HepG2 (cell line): ENCODE measurements around the gene CYSTM1. TPM values are rescaled to one million over a fixed set of nuclear protein-coding genes. Genes with fewer than 3 reads are reported as not detected.

Source experiments
- ATAC-seq: fragments of 200-7000 bp; cut with Tn5 transposase; 3 replicates; pipeline ENCODE4 v1.9.1; 2020; ENCODE audit warnings: mild to moderate bottlenecking, moderate library complexity
- BruUV-seq: library from RNA; stranded (reverse); fragments of 400-500 nt; replicated peaks from 2 replicates; lab custom pipeline; 2021; lab: Mats Ljungman, UMichigan
- CTCF ChIA-PET: fragments of 300-600 bp; formaldehyde crosslinking; extraction: SDS; loops from one replicate; lab custom pipeline; 2021; ENCODE audit warnings: low total read pairs, inconsistent platforms, low intra/inter-chr PET ratio; lab: Yijun Ruan, JAX
- POLR2A ChIA-PET: fragments of 350-600 bp; sonication (Branson Sonifier 250); formaldehyde crosslinking; loops from one replicate; lab custom pipeline; 2020; ENCODE audit warnings: antibody characterized with exemption, inconsistent platforms; lab: Yijun Ruan, JAX
- DNase-seq: peaks from one replicate; pipeline ENCODE4 v3.0.0-alpha.2; 2015; ENCODE audit warnings: low spot score
- FAIRE-seq: peaks from 3 replicates; lab custom pipeline; 2011; peaks lifted over from hg19 to GRCh38; lab: Jason Lieb, UNC
- H2AFZ ChIP-seq: one replicate; pipeline ENCODE4 v1.6.1; 2011; ENCODE audit warnings: low read length, inconsistent platforms
- H3K27ac ChIP-seq: fragments of 300-600 bp; 3 replicates; pipeline ENCODE4 v1.8.0; 2011; ENCODE audit warnings: mixed run types, mild to moderate bottlenecking, mixed read lengths, low read length, inconsistent platforms; ENCODE audit not compliant: insufficient read depth; ENCODE audit errors: extremely low read length
- H3K27me3 ChIP-seq, 2 experiments: fragments of 200-600 bp in 1 of 2; 2 replicates in 1 of 2; 3 replicates in 1 of 2; pipeline versions ENCODE4 v1.6.0 to v1.8.0; 2011; ENCODE audit warnings: low read length in 2 of 2, mild to moderate bottlenecking in 2 of 2, moderate library complexity in 2 of 2, inconsistent platforms in 1 of 2; ENCODE audit not compliant: insufficient read depth in 2 of 2, control insufficient read depth in 1 of 2
- H3K36me3 ChIP-seq, 2 experiments: fragments of 200-600 bp in 1 of 2; replicated peaks in 1 of 2; 2 replicates in 1 of 2; 3 replicates in 1 of 2; pipeline versions ENCODE4 v1.5.1 to v1.8.0; 2011; ENCODE audit warnings: low read length in 2 of 2, inconsistent platforms in 1 of 2; ENCODE audit not compliant: insufficient read depth in 2 of 2, control insufficient read depth in 1 of 2
- H3K4me1 ChIP-seq: 2 replicates; pipeline ENCODE4 v1.5.1; 2012; ENCODE audit warnings: low read length, inconsistent platforms; ENCODE audit not compliant: insufficient read depth
- H3K4me2 ChIP-seq: 2 replicates; pipeline ENCODE4 v1.6.0; 2011; ENCODE audit warnings: low read depth, low read length, inconsistent platforms
- H3K4me3 ChIP-seq, 3 experiments: fragments of 200-600 bp in 1 of 3; sonication (generic), shearing (Covaris generic) in 1 of 3; replicated peaks in 1 of 3; 2 replicates each; pipeline ENCODE4 v1.5.1; 2011 to 2016; ENCODE audit warnings: low read length in 3 of 3, inconsistent platforms in 2 of 3, low read depth in 2 of 3, mild to moderate bottlenecking in 2 of 3, control low read depth in 1 of 3, mixed read lengths in 1 of 3; ENCODE audit not compliant: insufficient read depth in 1 of 3
- H3K79me2 ChIP-seq: one replicate; pipeline ENCODE4 v1.6.1; 2011; ENCODE audit warnings: low read length, inconsistent platforms; ENCODE audit not compliant: insufficient read depth
- H3K9ac ChIP-seq: 2 replicates; pipeline ENCODE4 v1.6.0; 2011; ENCODE audit warnings: mild to moderate bottlenecking, low read depth, low read length, inconsistent platforms; ENCODE audit not compliant: insufficient read depth
- H3K9me3 ChIP-seq: 2 replicates; pipeline ENCODE4 v1.5.1; 2012; ENCODE audit warnings: mild to moderate bottlenecking, low read length
- H4K20me1 ChIP-seq: 2 replicates; pipeline ENCODE4 v1.6.0; 2011; ENCODE audit warnings: inconsistent platforms, mild to moderate bottlenecking, low read length, moderate library complexity; ENCODE audit not compliant: insufficient read depth
- HDAC1 ChIP-seq: sonication (generic); formaldehyde crosslinking; IDR thresholded peaks from 2 replicates; pipeline ENCODE4 v1.5.1; 2020; ENCODE audit warnings: mild to moderate bottlenecking, missing genetic modification reagents
- HNRNPLL ChIP-seq: fragments of 200-400 bp; formaldehyde crosslinking; IDR thresholded peaks from 2 replicates; pipeline ENCODE4 v1.6.1; 2017; ENCODE audit warnings: mild to moderate bottlenecking, low read depth, low read length; ENCODE audit not compliant: poor library complexity, severe bottlenecking
- POLR2AphosphoS2 ChIP-seq: IDR thresholded peaks from 2 replicates; pipeline ENCODE4 v1.6.1; 2011; ENCODE audit warnings: low read depth, low read length, improper control_type of control experiment
- TRIM24 ChIP-seq: sonication (generic); formaldehyde crosslinking; IDR thresholded peaks from 2 replicates; pipeline ENCODE4 v1.8.0; 2022; ENCODE audit warnings: mild to moderate bottlenecking, missing genetic modification reagents
- ZBTB21 ChIP-seq: sonication (generic); formaldehyde crosslinking; IDR thresholded peaks from 2 replicates; pipeline ENCODE4 v1.4.0; 2020; ENCODE audit warnings: missing genetic modification reagents
- ZNF136 ChIP-seq: sonication (generic); formaldehyde crosslinking; IDR thresholded peaks from 2 replicates; pipeline ENCODE4 v1.8.1; 2022; ENCODE audit warnings: low read depth, mild to moderate bottlenecking, moderate library complexity, missing genetic modification reagents
- ZNF20 ChIP-seq: sonication (generic); formaldehyde crosslinking; IDR thresholded peaks from 2 replicates; pipeline ENCODE4 v1.4.0; 2020; ENCODE audit warnings: mild to moderate bottlenecking, moderate library complexity, missing genetic modification reagents
- ZNF230 ChIP-seq: sonication (generic); formaldehyde crosslinking; IDR thresholded peaks from 2 replicates; pipeline ENCODE4 v1.4.0; 2020; ENCODE audit warnings: mild to moderate bottlenecking, missing genetic modification reagents
- ZNF335 ChIP-seq: sonication (generic); formaldehyde crosslinking; IDR thresholded peaks from 2 replicates; pipeline ENCODE4 v1.4.0; 2020; ENCODE audit warnings: missing genetic modification reagents
- ZNF644 ChIP-seq: IDR thresholded peaks from 2 replicates; pipeline ENCODE4 v1.6.1; 2016; ENCODE audit warnings: low read depth
- WGBS: methylation state at CpG from one replicate; pipeline ENCODE4 v1.1.6; 2017; ENCODE audit warnings: low lambda C conversion rate; 5-methylcytosine and 5-hydroxymethylcytosine counted together
- in situ Hi-C: cut with HindIII; loops from 2 replicates; pipeline ENCODE4 v1.10.0; 2017; ENCODE audit warnings: low pct_unique_long_range_greater_than_20kb; ENCODE audit not compliant: extremely low pct_ligation_motif_present
- intact Hi-C: fragments of 100-400 bp; cut with micrococcal nuclease; formaldehyde crosslinking; loops from one replicate; pipeline ENCODE4 v1.10.0; 2022; ENCODE audit not compliant: unreplicated experiment
- polyA plus RNA-seq, 8 experiments: library from polyadenylated mRNA; depleted of rRNA in 3 of 8; stranded (reverse) in 7 of 8; unstranded in 1 of 8; fragments of >200 nt; fragmentation: Illumina TruSeq in 4 of 8; extraction: Trizol in 4 of 8; gene quantifications; 2 replicates each; pipeline versions ENCODE4 v1.2.1 to v1.2.3, GENCODE V29; 2011 to 2016; ENCODE audit warnings: low read depth in 4 of 8, missing spikeins in 1 of 8, mixed read lengths in 1 of 8; ENCODE audit not compliant: insufficient read depth in 1 of 8
- total RNA-seq, 5 experiments: library from RNA; depleted of rRNA; stranded (reverse); fragments of >200 nt; fragmentation: Illumina TruSeq; extraction: Trizol; gene quantifications; 2 replicates each; pipeline ENCODE4 v1.2.3, GENCODE V29; 2016; ENCODE audit warnings: low read depth in 1 of 5

The CYSTM1 gene
- total and polyA plus RNA-seq, 2 of the 13 experiments (the other 11 are each of a cell fraction or from before 2014, with no cell fraction given) = 40.0 to 73.4 TPM

DNA sequence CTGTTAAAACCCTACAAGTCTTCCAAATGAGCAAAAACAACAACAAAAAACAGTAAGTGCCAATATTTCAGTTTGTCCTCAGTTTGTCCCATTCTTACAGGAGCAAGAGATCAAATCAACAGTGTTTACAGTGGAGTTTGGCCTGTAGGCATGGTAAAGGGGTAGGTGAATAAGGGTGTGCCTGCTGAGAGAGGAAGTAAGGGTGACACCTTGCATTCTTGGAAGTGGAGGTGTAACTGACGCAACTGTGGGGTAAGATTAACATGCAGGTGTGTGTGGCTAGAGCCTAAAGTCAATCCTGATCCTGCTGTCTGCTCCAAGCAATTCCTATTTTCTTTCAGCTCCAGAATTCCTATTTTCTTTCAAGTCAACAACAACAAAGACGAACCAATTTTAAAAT is 84.5 kb downstream of the CYSTM1 start:
- CTCF ChIA-PET = no interaction called here
- POLR2A ChIA-PET = interaction anchor here (2.9 kb wide), 1 partner anchor 87 kb away, joined by 14 read pairs; the partner anchor contains the start of gene HBEGF
- BruUV-seq = no TSS peak
- TF ChIP-seq ZBTB21 (CRISPR knock-in tag) (no peak), ZNF335 (CRISPR knock-in tag) (no peak), POLR2AphosphoS2 (no peak), ZNF136 (CRISPR knock-in tag) (no peak), HNRNPLL (no peak), ZNF644 (CRISPR knock-in tag) (no peak), ZNF20 (CRISPR knock-in tag) (no peak), ZNF230 (no peak), TRIM24 (no peak), HDAC1 (CRISPR knock-in tag) (no peak)
- TF ChIP-seq, all 625 proteins: peak for 0
- H3K79me2 ChIP-seq = peaks cover 50% of the 10 kb centered on the region
- ATAC-seq = no peak
- DNase-seq = no peak
- intact Hi-C loops (no loop called here), in situ Hi-C loops (no loop called here)
- H3K4me3 ChIP-seq = no peak overlapping the region
- H4K20me1 ChIP-seq = peaks cover 5% of the 10 kb centered on the region; the same call in 1 of the 2 replicates
- H3K9me3 ChIP-seq = no peaks in the 10 kb centered on the region
- H3K27me3 ChIP-seq = no peaks in the 10 kb centered on the region
- no peak overlapping the region for H3K9ac ChIP-seq
- WGBS = 94% methylated on average over 2 of the region's 2 CpGs
- no peak overlapping the region for H2AFZ ChIP-seq
- FAIRE-seq = no peak
- H3K27ac ChIP-seq = no peak overlapping the region
- H3K4me2 ChIP-seq = no peak overlapping the region
- peaks cover 5 to 13% of the 10 kb centered on the region in 2 experiments; a peak in 4 of 5 replicates for H3K36me3 ChIP-seq
- peaks cover 37% of the 10 kb centered on the region for H3K4me1 ChIP-seq
